GM19239 (cell line): Measurements from ENCODE around the gene AHCY.
A peak's percentile ranks its signal among the peaks of the same experiment; 100 is the strongest.
"Not testable (repeated sequence)": the region's sequence is repeated elsewhere in the genome, so short reads cannot be mapped to it uniquely, and the experiment has no call there.

Experiments
- DNase-seq: peaks from one replicate; pipeline ENCODE4 v3.0.0; 2011; ENCODE audit warnings: low spot score; ENCODE audit not compliant: insufficient read length
- FAIRE-seq: peaks from 2 replicates; lab custom pipeline; 2011; peaks lifted over from hg19 to GRCh38; lab: Jason Lieb, UNC

AHCY gene

DNA sequence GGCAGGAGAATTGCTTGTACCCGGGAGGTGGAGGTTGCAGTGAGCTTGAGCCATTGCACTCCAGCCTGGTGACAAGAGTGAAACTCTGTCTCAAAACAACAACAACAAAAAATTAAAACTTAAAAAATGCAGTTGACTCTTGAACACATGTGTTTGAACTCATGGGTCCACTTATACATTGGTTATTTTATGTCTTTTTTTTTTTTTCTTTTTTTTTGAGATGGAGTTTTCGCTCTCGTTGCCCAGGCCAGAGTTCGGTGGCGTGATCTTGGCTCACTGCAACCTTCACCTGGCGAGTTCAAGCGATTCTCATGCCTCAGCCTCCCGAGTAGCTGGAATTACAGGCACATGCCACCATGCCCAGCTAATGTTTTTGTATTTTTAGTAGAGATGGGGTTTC, 39.7 kb downstream of the AHCY start:
- FAIRE-seq, DNase-seq: not testable (repeated sequence)

DNA sequence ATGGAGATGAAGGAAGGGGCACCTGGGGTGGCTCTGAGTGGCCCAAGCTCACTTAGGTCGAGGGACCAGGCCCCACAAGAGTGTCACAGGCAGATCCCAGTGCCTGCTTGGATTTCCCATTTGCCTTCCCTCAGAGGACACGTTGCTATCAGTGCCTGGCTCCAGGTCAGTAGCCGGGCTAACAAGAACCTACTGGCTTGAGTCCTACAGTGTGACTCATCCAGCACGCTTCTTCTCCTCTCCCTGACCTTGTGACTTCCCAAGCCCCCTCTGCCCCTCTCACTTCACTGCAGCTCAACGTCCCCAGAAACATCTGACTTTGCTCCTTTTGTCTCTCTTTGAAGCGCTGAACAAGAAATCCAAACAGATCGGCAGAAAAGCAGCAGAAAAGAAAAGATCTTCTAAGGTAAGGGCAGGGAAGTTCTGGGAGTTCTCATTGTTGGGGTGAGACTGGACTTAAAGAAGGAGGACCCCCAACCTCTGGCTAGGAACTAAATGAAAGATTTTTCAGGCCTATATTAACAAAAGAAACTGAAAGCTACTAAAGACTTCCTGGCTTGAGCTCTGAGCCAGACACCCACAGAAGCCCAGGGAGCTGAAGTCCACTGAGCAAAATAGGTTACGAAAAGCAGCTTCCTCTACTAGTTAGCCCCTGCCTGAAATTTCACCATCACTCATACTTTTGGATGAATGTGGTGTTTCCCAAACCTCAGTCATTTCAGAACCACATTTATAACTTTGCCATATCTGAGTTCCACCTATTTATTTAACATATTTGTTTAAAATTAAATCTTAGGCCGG, 40.5 kb downstream of the AHCY start:
- FAIRE-seq (peak; percentile 69), DNase-seq (no peak)

DNA sequence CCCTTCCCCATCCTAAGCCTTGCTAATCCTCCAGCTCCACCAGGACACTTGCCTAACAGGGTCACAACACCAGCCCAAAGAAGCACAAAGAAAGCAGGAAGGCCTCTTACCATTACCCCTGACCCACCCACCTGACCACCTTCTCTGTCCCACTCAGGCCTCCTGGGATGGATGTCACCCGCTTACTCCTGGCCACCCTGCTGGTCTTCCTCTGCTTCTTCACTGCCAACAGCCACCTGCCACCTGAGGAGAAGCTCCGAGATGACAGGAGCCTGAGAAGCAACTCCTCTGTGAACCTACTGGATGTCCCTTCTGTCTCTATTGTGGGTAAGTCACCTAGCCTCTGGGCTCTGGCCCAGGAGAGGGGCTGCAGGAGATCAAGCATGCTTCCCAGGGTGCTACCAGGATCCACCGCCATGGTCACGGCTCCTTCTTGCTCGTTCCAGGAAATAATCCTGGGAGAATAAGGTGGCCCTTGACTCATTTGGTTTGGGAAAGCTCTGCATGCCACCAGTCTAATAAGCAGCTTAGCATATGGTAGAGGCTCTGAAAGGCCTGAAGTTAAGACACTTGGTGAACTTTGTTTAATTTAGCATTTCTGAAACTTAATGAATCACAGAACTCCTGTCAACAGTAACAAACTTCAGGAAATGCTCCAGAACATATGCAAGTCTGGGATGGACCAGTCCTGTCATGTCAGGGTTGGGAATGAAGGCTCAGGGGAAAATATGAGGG, 42.8 kb downstream of the AHCY start:
- DNase-seq (no peak), FAIRE-seq (no peak)

DNA sequence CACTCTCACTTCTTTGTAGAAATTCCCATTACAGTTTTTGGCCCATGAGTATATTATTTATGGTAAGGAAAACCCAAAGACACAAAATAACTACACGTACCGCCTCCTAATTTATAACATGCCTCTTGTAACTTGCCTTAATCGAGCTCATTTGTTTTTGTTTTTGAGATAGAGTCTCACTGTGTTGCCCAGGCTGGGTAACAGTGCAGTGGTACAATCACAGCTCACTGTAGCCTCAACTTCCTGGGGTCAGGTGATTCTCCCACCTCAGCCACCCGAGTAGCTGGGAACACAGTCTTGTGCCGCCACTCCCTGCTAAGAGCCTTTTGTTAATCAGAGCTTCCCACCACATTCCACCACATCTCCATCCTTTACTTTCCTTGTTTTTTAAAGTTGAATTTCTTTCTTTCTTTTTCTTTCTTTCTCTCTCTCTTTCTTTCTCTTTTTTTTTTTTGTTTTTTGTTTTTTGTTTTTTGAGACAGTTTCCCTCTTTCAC, 46.5 kb downstream of the AHCY start:
- no peak for FAIRE-seq
- no peak for DNase-seq

DNA sequence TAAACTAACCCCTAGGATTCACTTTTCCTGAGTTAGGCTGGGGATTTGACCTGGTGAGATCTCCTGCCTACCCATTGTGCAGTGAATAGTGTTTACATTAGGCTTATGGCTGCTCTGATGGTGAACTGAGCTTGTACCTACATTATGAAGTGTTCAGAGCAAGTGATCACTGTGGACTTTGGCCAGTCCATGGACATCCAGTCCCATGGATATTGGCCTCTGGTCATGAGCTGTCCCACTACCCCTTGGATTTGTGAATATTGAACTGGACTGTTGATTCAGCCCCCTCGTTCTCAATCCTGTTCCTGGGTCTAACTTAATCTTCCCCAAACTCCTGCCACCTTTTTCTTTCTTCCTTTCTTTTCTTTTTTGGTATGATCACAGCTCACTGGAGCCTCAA, 48.2 kb downstream of the AHCY start:
- no peak for FAIRE-seq
- no peak for DNase-seq

DNA sequence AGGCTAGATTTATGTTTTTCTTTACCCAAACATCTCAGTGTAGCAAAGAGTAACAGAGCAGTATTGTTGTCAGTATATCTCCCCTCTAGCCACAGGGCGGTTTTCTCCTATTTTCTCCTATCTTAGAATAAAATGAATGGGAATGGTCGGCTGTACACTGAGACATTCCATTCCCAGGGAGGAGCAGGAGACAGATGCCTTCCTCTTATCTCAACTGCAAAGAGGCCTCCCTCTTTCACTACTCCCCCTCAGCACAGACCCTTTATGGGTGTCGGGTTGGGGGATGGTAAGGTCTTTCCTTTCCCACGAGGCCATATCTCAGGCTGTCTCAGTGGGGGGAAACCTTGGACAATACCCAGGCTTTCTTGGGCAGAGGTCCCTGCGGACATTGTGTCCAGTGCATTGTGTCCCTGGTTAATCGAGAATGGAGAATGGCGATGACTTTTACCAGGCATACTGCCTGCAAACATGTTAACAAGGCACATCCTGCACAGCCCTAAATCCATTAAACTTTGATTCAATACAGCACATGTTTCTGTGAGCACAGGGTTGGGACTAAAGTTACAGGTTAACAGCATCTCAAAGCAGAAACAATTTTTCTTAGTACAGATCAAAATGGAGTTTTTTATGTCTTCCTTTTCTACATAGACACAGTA, 50.6 kb downstream of the AHCY start:
- not testable (repeated sequence) for DNase-seq, FAIRE-seq

DNA sequence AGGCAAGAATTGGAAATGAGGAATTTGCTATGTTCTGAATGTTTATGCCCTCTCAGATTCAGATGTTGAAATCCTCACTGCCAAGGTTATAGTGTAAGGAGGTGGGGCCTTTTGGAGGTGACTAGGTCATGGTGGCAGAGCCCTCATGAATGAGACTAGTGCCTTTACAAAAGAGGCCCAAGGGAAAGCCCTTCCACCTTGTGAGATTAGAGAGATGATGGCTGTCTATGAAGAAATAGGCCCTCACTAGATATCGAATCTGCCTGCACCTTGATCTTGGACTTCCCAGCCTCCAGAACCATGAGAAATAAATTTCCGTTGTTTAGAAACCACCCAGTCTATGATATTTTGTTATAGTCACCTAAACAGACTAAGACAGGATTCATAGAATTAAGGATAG, 51.5 kb downstream of the AHCY start:
- no peak for DNase-seq
- no peak for FAIRE-seq

DNA sequence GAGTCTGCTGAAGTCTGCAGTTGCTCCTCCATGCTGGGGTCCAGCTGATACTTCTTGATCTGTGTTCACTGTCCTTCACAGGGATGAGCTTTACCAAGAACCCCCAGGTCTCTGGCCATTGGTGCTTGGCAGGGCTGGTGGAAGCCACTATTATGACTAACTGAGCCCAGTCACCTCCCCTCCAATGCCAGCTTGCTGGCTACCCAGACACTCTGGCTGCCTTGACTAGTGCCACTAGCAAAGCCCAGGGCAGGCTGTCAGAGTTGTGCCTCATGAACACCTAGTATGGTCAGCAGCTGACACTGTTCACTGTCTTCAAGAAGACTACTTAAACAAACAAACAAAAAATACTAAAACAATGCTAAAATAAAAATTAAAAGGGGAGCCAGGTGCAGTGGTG, 53.1 kb downstream of the AHCY start:
- FAIRE-seq (no peak), DNase-seq (no peak)

DNA sequence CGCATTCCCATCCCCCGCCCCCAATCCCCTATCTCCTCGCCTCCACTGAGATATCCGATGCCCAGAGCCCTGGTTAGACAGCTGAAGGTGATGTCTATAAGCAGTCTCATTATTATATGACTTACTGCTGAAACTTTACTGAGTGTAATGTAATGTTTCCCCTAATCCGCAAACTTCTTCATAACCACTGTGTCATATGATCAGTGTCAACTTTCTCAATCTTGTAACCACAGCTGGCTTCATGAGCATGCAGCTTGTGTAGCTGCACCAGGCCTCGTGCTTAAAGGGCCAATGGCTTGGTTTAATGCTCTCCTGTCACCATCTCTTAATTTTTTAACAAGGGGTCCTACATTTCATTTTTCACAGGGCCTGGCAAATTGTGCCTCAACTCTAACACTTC, 53.9 kb downstream of the AHCY start:
- DNase-seq = no peak
- no peak for FAIRE-seq

DNA sequence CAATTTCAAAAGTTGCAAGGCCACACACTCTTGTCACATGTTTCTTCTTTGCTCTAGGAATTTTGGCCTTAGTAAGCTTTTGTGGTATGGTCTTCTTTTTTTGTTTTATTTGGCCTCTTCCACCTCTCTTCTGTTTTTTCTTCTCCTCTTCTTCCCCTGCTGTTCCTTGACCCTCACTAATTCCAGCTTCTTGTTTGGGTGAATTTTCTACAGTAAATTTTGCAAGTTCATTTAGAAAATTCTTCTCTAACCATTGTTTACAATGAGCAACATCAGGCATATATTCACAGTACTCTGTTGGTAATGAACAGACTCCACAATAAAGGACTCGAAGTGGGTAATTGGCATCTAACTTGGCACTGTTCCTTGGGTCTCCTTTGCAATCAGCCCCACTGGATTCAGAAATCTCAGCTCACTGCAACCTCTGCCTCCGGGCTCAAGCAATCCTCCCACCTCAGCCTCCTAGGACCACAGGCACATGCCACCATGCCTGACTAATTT, 57.0 kb downstream of the AHCY start:
- DNase-seq (no peak), FAIRE-seq (no peak)

DNA sequence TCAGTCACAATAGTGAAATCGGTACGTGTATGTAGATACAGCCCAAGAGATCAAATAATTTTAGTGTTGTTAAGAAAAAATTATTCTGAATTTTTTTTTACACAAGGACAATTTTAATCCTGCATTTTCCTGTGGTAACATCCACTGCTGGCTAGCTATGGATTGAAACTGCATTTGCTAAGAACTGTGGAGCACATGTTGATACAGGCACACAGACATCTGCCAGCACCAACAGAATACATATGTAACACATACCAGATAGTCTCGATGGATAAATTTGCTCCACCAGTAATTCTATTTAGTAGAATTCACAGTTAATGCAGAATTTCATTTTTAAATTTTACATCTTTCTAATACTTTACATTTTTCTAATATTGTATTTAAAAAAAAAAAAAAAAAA, 59.8 kb downstream of the AHCY start:
- FAIRE-seq = no peak
- no peak for DNase-seq

DNA sequence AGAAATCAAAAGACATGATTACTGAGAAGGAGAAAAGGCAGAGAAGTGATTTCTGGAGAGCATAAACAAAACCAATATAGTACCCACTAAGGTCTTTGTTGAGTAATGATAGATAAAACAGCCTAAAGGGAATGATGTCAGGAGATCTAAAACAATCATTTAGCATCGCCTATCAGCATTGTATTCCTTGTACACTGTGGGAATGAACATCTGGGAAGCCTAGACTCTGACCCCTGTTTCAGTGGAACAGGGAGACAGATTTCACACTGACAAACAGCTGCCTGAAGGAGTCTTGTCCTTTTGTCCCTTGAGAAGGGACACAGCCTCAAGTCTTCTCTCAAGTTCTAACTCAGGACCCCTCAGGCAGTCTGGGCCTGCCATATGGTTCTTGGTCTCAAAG, 60.3 kb downstream of the AHCY start:
- FAIRE-seq (no peak), DNase-seq (no peak)

DNA sequence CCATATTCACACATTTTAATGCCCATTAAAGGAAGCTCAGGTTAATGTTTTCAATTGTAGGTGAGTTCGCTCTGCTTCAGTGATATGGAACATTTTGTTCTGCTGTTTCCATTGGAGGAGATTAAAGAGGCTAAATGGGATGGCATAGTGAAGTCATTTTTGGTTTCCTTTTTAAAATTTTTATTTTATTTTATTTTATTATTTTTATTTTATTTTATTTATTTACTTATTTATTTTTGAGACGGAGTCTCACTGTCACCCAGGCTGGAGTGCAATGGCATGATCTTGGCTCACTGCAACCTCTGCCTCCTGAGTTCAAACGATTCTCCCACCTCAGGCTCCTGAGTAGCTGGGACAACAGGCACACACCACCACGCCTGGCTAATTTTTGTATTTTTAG, 61.1 kb downstream of the AHCY start:
- DNase-seq, FAIRE-seq: not testable (repeated sequence)

DNA sequence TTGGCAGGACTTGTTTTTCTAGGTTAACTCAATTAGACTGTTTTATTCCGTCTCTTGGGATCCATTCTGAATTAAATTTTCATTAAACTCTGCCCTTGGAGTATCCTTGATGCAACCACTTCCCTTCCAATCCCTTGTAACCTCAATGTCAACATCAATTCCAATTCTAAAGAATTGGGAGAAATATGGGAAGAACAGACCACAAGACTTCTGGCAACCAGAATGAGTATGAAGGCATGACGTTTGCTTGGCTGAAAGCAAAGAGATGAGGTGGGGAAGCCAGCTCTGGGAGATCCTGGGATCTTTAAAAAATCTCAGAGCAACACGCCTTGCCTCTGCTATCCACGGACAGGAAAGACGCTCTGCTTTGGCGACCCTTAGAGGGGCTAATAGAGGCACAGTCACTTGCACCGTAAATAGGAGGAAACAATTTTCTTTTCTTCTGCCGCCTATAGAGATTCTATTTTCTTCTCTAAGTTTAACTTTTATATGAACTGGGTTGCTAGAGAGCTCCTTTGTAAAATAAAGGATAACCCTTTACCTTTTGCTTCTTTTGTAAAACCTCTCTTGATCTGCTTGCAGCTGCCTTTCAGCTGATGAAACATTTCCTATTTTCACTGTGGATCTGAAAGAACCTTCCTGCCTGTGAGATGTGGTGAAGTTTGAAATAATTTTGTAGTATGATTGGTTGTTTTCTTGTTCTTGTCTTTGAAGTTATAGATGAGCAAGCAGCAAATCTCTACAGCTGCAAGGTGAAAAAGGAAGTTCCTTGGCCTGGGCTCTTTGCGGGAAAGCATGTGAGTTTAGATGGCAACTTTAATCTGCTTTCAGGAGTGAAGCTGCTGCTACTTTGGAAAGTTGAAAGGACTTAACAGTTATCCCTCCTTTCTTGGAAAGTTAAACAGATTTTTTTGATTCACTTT, 62.2 kb downstream of the AHCY start, which contains the start of gene ASIP:
Gene ASIP (plus strand): TSS at position 731 of the 923 bp plus-strand sequence. CDS start 18,952 bp downstream, outside the sequence.
- DNase-seq (no peak), FAIRE-seq (no peak)

DNA sequence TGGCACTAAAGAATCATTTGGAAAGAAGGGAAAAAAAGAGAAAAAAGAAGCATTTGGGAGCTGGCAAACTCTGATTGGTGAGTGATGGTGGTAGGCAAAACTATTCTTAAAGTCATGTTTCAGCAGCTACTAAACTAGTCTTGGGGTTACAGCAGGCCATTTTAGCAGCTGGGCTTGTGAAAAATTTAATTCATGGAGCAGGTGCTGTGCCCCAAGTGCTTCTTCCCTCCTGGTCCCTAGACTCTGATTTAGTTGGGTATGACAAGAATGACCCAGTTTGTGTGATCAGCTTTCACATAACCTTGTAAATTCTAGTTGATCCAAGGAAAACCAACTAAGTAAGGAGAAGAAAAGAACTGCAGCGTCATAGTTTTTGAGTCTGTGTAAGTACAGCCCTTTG, 63.0 kb downstream of the AHCY start:
- no peak for FAIRE-seq
- no peak for DNase-seq

DNA sequence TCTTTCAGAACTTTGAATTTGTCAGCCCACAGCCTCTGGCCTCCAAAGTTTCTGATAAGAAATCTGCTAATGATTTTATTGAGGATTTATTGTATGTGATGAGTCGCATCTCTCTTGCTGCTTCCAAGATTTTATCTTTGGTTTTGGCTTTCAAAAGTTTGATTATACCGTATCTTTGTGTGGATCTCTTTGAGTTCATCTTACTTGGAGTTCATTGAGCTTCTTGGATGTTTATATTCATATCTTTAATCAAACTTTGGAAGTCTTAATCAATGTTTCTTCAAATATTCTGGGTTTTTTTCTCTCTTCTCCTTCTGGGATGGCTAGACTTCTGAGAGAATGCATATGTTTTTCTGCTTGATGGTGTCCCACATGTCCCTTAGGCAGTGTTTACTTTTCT, 65.2 kb downstream of the AHCY start:
- FAIRE-seq = no peak
- DNase-seq = no peak

DNA sequence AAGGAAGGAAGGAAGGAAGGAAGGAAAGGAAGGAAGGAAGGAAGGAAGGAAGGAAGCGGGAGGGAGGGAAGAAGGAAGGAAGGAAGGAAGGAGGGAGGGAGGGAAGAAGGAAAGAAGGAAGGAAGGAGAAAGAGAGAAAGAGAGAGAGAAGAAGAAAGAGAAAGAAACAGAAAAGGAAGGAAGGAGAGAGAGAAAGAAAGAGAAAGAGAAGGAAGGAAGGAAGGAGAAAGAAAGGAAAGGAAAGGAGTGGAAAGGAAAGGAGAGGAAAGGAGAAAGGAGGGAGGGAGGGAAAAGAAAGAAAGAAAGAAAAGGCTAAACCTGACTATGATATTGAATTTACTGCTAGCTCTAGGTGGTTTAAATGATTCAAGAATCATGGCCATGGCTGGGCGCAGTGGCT, 67.3 kb downstream of the AHCY start:
- FAIRE-seq (no peak), DNase-seq (no peak)

DNA sequence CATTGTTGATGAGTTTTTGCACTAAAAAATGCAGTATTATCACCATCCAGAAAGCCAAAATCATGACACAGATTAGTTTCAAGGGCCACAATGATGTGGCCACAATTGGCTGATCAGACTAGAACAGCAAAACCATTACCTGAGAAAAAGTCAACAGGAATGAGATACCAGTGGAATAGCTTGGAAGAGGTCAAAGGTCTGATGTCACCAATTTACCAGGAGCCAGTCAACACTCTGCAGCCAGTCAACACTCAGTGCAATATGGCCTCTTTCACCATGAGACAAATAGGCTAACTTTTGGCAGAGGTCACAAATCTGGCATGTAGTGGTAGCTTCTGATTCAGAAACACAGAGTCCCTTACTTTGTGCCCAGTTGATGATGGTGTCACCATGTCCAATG, 69.5 kb downstream of the AHCY start:
- FAIRE-seq (no peak), DNase-seq (no peak)

DNA sequence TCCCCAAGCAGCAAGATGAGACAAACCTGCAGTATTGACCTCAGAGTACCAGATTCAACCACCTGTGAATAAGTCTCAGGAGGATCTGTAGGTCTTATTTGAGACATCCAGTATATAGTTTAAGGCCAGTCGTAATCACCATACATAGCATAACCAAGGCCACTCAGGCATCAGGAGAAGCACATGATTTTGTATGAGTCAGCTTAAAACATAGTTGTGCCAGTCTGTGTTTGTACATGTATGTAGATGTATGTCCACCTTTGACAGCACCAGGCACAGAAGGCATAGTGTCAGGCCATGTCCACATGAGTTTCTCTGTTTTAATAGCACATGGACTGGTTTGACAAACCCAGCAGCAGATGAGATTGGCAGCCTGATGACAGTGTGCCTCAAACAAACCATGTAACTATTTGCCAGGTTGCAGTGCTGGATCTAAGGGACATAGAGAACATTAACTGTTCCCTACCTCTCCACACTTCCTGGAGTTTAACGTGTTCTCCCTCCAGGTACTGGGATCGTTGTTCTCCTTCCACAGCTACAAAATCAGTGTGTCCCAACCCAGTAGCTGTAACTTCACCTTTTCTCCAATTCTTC, 70.6 kb downstream of the AHCY start:
- DNase-seq (no peak), FAIRE-seq (no peak)
